ENCODE data around the gene KIF4A.
"Not testable (repeated sequence)": the region's sequence is repeated elsewhere in the genome, so short reads cannot be mapped to it uniquely, and the experiment has no call there.

Gene KIF4A

GRCh38 chrX:70336767-70337166 lies 46.9 kb downstream of the KIF4A start:
- H3K27me3 ChIP-seq (ENCODE audit: insufficient read depth, low read depth), result no peaks in the 10 kb centered on the region
- H3K79me2 ChIP-seq (ENCODE audit: insufficient read depth, low read depth), result no peaks in the 10 kb centered on the region
- H2AFZ ChIP-seq (ENCODE audit: low read depth), result no peak overlapping the region
- H4K20me1 ChIP-seq (ENCODE audit: insufficient read depth), result no peaks in the 10 kb centered on the region
- TF ChIP-seq, protein P1, sequence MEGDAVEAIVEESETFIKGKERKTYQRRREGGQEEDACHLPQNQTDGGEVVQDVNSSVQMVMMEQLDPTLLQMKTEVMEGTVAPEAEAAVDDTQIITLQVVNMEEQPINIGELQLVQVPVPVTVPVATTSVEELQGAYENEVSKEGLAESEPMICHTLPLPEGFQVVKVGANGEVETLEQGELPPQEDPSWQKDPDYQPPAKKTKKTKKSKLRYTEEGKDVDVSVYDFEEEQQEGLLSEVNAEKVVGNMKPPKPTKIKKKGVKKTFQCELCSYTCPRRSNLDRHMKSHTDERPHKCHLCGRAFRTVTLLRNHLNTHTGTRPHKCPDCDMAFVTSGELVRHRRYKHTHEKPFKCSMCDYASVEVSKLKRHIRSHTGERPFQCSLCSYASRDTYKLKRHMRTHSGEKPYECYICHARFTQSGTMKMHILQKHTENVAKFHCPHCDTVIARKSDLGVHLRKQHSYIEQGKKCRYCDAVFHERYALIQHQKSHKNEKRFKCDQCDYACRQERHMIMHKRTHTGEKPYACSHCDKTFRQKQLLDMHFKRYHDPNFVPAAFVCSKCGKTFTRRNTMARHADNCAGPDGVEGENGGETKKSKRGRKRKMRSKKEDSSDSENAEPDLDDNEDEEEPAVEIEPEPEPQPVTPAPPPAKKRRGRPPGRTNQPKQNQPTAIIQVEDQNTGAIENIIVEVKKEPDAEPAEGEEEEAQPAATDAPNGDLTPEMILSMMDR (conservative IDR thresholded peaks at IDR 0.05; ENCODE audit: low read depth, low read length), result no peak
- H3K36me3 ChIP-seq (ENCODE audit: insufficient read depth), result no peaks in the 10 kb centered on the region
- no peak overlapping the region for H3K27ac ChIP-seq
- no peak overlapping the region for H3K4me2 ChIP-seq
- peaks cover 17% of the 10 kb centered on the region for H3K4me1 ChIP-seq (ENCODE audit: low read depth, poor library complexity, severe bottlenecking)
- no peak overlapping the region for H3K9ac ChIP-seq
- H3K4me3 ChIP-seq (IDR thresholded peaks at IDR 0.05; ENCODE audit: insufficient read depth, low read depth, low read length), result no peak overlapping the region

DNA sequence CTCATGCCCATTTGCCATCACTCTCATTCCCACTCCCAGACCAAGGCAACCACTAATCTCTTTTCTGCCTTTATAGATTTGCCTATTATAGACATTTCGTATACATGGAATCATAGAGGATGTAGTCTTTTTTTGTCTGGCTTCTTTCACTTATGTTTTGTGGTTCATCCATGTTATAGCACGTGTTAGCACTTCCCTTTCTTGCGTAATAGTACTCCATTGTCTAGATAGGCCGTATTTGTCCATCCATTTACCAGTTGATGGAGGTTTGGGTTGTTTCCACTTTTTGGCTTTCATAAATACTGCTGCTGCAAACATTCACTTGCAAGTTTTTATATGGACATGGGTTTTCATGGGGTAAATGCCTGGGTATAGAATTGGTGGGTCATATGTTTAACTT lies 48.4 kb downstream of the KIF4A start:
- H3K27ac ChIP-seq, result no peak overlapping the region
- H3K4me1 ChIP-seq (ENCODE audit: low read depth, poor library complexity, severe bottlenecking), result peaks cover 17% of the 10 kb centered on the region
- H4K20me1 ChIP-seq (ENCODE audit: insufficient read depth), result no peaks in the 10 kb centered on the region
- no peaks in the 10 kb centered on the region for H3K27me3 ChIP-seq (ENCODE audit: insufficient read depth, low read depth)
- no peak overlapping the region for H3K4me2 ChIP-seq
- no peak overlapping the region for H3K4me3 ChIP-seq (IDR thresholded peaks at IDR 0.05; ENCODE audit: insufficient read depth, low read depth, low read length)
- H2AFZ ChIP-seq (ENCODE audit: low read depth), result no peak overlapping the region
- TF ChIP-seq, protein P1 (conservative IDR thresholded peaks at IDR 0.05; ENCODE audit: low read depth, low read length), result no peak
- H3K79me2 ChIP-seq (ENCODE audit: insufficient read depth, low read depth), result no peaks in the 10 kb centered on the region
- no peak overlapping the region for H3K9ac ChIP-seq
- no peaks in the 10 kb centered on the region for H3K36me3 ChIP-seq (ENCODE audit: insufficient read depth)

DNA sequence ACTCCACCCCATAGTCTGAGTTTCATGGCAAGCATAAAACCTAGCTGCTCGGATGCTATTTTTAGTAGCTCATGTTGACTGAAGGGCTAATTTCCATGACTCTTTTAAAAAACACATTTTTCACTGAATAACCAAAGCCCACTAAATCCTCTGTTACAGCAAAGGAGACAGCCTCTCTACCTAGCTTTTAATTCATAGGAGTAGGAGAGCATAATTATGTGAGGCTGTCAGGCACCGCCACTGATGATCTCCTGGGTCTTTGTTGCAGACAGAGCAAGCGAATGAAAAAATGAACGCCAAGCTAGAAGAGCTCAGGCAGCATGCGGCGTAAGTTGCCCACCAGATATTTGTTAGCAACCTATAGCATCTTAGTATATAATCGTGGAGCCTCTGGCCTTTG lies 53.5 kb downstream of the KIF4A start:
- H3K4me1 ChIP-seq (ENCODE audit: low read depth, poor library complexity, severe bottlenecking), result no peaks in the 10 kb centered on the region
- no peak overlapping the region for H2AFZ ChIP-seq (ENCODE audit: low read depth)
- TF ChIP-seq, protein P1 (conservative IDR thresholded peaks at IDR 0.05; ENCODE audit: low read depth, low read length), result no peak
- H3K27ac ChIP-seq, result no peak overlapping the region
- no peaks in the 10 kb centered on the region for H3K27me3 ChIP-seq (ENCODE audit: insufficient read depth, low read depth)
- no peak overlapping the region for H3K4me3 ChIP-seq (IDR thresholded peaks at IDR 0.05; ENCODE audit: insufficient read depth, low read depth, low read length)
- no peak overlapping the region for H3K9ac ChIP-seq
- no peak overlapping the region for H3K4me2 ChIP-seq
- H3K36me3 ChIP-seq (ENCODE audit: insufficient read depth), result no peaks in the 10 kb centered on the region
- no peaks in the 10 kb centered on the region for H3K79me2 ChIP-seq (ENCODE audit: insufficient read depth, low read depth)
- no peaks in the 10 kb centered on the region for H4K20me1 ChIP-seq (ENCODE audit: insufficient read depth)

DNA sequence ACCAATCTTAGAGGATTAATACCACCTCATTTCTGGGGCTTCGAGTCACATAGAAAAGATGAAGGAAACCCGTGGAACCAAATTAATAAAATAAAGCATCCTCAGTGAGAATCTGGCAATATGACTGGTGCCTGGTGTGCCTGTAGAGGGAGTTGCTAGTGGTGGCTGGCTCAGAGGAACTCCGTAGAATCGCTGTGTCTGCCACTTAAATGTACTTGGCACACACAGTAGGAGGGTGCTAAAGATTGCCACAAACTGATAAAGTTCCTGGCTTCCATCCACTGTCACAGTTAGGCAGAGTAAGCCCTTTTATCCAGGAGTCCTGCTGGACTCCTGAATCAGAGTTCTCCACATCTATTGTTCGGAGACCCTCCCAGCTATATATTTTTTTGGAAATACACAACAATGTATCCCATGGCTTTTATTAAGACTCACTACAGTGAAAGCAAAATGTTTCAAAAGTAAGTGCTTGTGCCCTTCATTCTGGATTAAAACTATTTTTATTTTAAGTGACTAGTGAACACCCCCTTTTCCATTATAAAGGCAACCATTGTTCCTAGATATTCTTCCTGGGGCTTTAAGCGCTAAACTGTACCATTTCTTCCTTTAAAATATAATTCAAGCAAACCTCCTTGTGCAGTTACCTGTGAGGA lies 56.6 kb downstream of the KIF4A start:
- Histone ChIP-seq H3K4me2 (no peak overlapping the region), H3K36me3 (ENCODE audit: insufficient read depth) (no peaks in the 10 kb centered on the region), H3K27ac (no peak overlapping the region), H3K27me3 (ENCODE audit: insufficient read depth, low read depth) (no peaks in the 10 kb centered on the region), H3K4me1 (ENCODE audit: low read depth, poor library complexity, severe bottlenecking) (no peaks in the 10 kb centered on the region), H3K4me3 (IDR thresholded peaks at IDR 0.05; ENCODE audit: insufficient read depth, low read depth, low read length) (no peak overlapping the region), H3K9ac (no peak overlapping the region), H2AFZ (ENCODE audit: low read depth) (no peak overlapping the region), H3K79me2 (ENCODE audit: insufficient read depth, low read depth) (no peaks in the 10 kb centered on the region), H4K20me1 (ENCODE audit: insufficient read depth) (no peaks in the 10 kb centered on the region)
- TF ChIP-seq, protein P1 (conservative IDR thresholded peaks at IDR 0.05; ENCODE audit: low read depth, low read length), result no peak

DNA sequence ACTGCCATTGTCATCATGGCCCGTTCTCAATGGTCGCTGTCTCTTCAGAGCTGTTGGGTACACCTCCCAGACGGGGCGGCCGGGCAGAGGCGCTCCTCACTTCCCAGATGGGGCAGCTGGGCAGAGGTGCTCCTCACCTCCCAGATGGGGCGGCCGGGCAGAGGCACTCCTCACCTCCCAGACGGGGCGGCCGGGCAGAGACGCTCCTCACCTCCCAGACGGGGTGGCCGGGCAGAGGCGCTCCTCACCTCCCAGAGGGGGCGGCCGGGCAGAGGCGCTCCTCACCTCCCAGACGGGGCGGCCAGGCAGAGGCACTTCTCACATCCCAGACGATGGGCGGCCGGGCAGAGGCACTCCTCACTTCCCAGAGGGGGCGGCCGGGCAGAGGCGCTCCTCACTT lies 58.9 kb downstream of the KIF4A start:
- not testable (repeated sequence) for H3K27ac ChIP-seq; H3K4me3 ChIP-seq (IDR thresholded peaks at IDR 0.05; ENCODE audit: insufficient read depth, low read depth, low read length); H2AFZ ChIP-seq (ENCODE audit: low read depth); H3K79me2 ChIP-seq (ENCODE audit: insufficient read depth, low read depth); H4K20me1 ChIP-seq (ENCODE audit: insufficient read depth); H3K36me3 ChIP-seq (ENCODE audit: insufficient read depth); H3K4me1 ChIP-seq (ENCODE audit: low read depth, poor library complexity, severe bottlenecking); H3K9ac ChIP-seq; H3K27me3 ChIP-seq (ENCODE audit: insufficient read depth, low read depth); H3K4me2 ChIP-seq

GRCh38 chrX:70349367-70350125 lies 59.6 kb downstream of the KIF4A start:
- H3K27me3 ChIP-seq (ENCODE audit: insufficient read depth, low read depth); H3K4me3 ChIP-seq (IDR thresholded peaks at IDR 0.05; ENCODE audit: insufficient read depth, low read depth, low read length); H3K36me3 ChIP-seq (ENCODE audit: insufficient read depth); H3K4me1 ChIP-seq (ENCODE audit: low read depth, poor library complexity, severe bottlenecking); H3K27ac ChIP-seq; H3K79me2 ChIP-seq (ENCODE audit: insufficient read depth, low read depth); H4K20me1 ChIP-seq (ENCODE audit: insufficient read depth); H2AFZ ChIP-seq (ENCODE audit: low read depth); H3K4me2 ChIP-seq; H3K9ac ChIP-seq: not testable (repeated sequence)

Measured in KMS-11 (cell line).